Neural cell (in vitro differentiated cells): ENCODE results near the gene CNTNAP5. TPM values are rescaled to one million over a fixed set of nuclear protein-coding genes. Genes with fewer than 3 reads are reported as not detected.

Experiments used
- H2AFZ ChIP-seq: fragments of 200-600, 300-800 bp; sonication (generic), shearing (Covaris generic); 2 replicates; pipeline ENCODE4 v1.6.0; 2014; ENCODE audit warnings: low read depth, mild to moderate bottlenecking, antibody characterized with exemption, low read length, moderate library complexity
- H3F3A ChIP-seq: fragments of 200-600 bp; shearing (Covaris generic); 2 replicates; pipeline ENCODE4 v1.6.1; 2016; ENCODE audit warnings: mild to moderate bottlenecking, moderate library complexity, mixed read lengths, antibody characterized with exemption, low read length; ENCODE audit not compliant: insufficient read depth, poor library complexity, severe bottlenecking
- H3K27ac ChIP-seq: fragments of 200-600, 300-800 bp; sonication (generic), shearing (Covaris generic); 2 replicates; pipeline ENCODE4 v1.5.1; 2014; ENCODE audit warnings: mild to moderate bottlenecking, low read length, moderate library complexity
- H3K27me3 ChIP-seq: fragments of 300-800, 200-600 bp; sonication (generic), shearing (Covaris generic); 2 replicates; pipeline ENCODE4 v1.6.0; 2014; ENCODE audit warnings: mild to moderate bottlenecking, low read depth, low read length, moderate library complexity; ENCODE audit not compliant: insufficient read depth
- H3K36me3 ChIP-seq: fragments of 300-800, 200-600 bp; sonication (generic), shearing (Covaris generic); 2 replicates; pipeline ENCODE4 v1.5.1; 2014; ENCODE audit warnings: mild to moderate bottlenecking, antibody characterized with exemption, low read length, moderate library complexity; ENCODE audit not compliant: insufficient read depth
- H3K4me2 ChIP-seq: fragments of 300-800, 200-600 bp; sonication (generic), shearing (Covaris generic); 2 replicates; pipeline ENCODE4 v1.6.0; 2014; ENCODE audit warnings: mild to moderate bottlenecking, low read length
- H3K4me3 ChIP-seq: fragments of 300-800, 200-600 bp; sonication (generic), shearing (Covaris generic); 2 replicates; pipeline ENCODE4 v1.5.1; 2014; ENCODE audit warnings: mild to moderate bottlenecking, low read length, moderate library complexity
- H3K79me2 ChIP-seq: fragments of 200-600 bp; shearing (Covaris generic); replicated peaks from 2 replicates; pipeline ENCODE4 v1.6.0; 2014; ENCODE audit warnings: mild to moderate bottlenecking, low read length, moderate library complexity; ENCODE audit not compliant: insufficient read depth
- H3K9ac ChIP-seq: fragments of 300-800, 200-600 bp; sonication (generic), shearing (Covaris generic); 2 replicates; pipeline ENCODE4 v1.6.1; 2016; ENCODE audit warnings: mild to moderate bottlenecking, low read length, mixed read lengths
- H3K9me2 ChIP-seq: fragments of 200-600 bp; shearing (Covaris generic); 2 replicates; pipeline ENCODE4 v1.6.1; 2016; ENCODE audit warnings: mild to moderate bottlenecking, low read length, mixed read lengths; ENCODE audit not compliant: insufficient read depth
- H3K9me3 ChIP-seq: fragments of 200-600, 300-800 bp; sonication (generic), shearing (Covaris generic); 2 replicates; pipeline ENCODE4 v1.6.1; 2016; ENCODE audit warnings: mild to moderate bottlenecking, mixed run types, low read length, moderate library complexity, mixed read lengths
- H4K20me1 ChIP-seq: fragments of 200-600 bp; shearing (Covaris generic); 2 replicates; pipeline ENCODE4 v1.6.1; 2016; ENCODE audit warnings: mild to moderate bottlenecking, mixed run types; ENCODE audit not compliant: insufficient read depth
- EP300 ChIP-seq: fragments of 450-650 bp; conservative IDR thresholded peaks from 2 replicates; pipeline ENCODE4 v1.6.1; 2014; ENCODE audit warnings: antibody characterized with exemption, mild to moderate bottlenecking, moderate library complexity; ENCODE audit not compliant: poor library complexity, severe bottlenecking
- EZH2 ChIP-seq: fragments of 200-600, 300-800 bp; shearing (Covaris generic), sonication (generic); IDR thresholded peaks from 2 replicates; pipeline ENCODE4 v1.6.1; 2014; ENCODE audit warnings: antibody characterized with exemption, low read length, borderline replicate concordance, mild to moderate bottlenecking; ENCODE audit not compliant: insufficient read depth, poor library complexity, severe bottlenecking
- MXI1 ChIP-seq: fragments of 450-650 bp; conservative IDR thresholded peaks from 2 replicates; pipeline ENCODE4 v1.6.1; 2014; ENCODE audit warnings: antibody characterized with exemption, mild to moderate bottlenecking; ENCODE audit not compliant: poor library complexity, severe bottlenecking
- POLR2AphosphoS5 ChIP-seq: IDR thresholded peaks from 2 replicates; pipeline ENCODE4 v1.6.1; 2012
- RAD21 ChIP-seq: fragments of 450-650 bp; conservative IDR thresholded peaks from 2 replicates; pipeline ENCODE4 v1.6.1; 2014; ENCODE audit warnings: antibody characterized with exemption, mild to moderate bottlenecking, moderate library complexity
- SMC3 ChIP-seq: fragments of 450-650 bp; conservative IDR thresholded peaks from 2 replicates; pipeline ENCODE4 v1.6.1; 2014; ENCODE audit warnings: antibody characterized with exemption, mild to moderate bottlenecking, moderate library complexity; ENCODE audit not compliant: poor library complexity
- TAF1 ChIP-seq: IDR thresholded peaks from 2 replicates; pipeline ENCODE4 v1.6.1; 2012; ENCODE audit warnings: low read depth
- polyA plus RNA-seq: library from polyadenylated mRNA; depleted of rRNA; stranded (reverse); fragments of >200 nt; gene quantifications from 2 replicates; pipeline ENCODE4 v1.2.3, GENCODE V29; 2014
- TF ChIP-seq, protein P1 (sequence below): IDR thresholded peaks from 2 replicates; pipeline ENCODE4 v1.6.1; 2012; ENCODE audit warnings: borderline replicate concordance
- TF ChIP-seq, protein P2 (sequence below): fragments of 450-650 bp; IDR thresholded peaks from 2 replicates; pipeline ENCODE4 v1.5.1; 2014; ENCODE audit warnings: antibody characterized with exemption, mild to moderate bottlenecking, moderate library complexity; ENCODE audit not compliant: poor library complexity, severe bottlenecking

The CNTNAP5 gene
- polyA plus RNA-seq, 1 donor from 2014 or later, result 19.3 TPM

DNA sequence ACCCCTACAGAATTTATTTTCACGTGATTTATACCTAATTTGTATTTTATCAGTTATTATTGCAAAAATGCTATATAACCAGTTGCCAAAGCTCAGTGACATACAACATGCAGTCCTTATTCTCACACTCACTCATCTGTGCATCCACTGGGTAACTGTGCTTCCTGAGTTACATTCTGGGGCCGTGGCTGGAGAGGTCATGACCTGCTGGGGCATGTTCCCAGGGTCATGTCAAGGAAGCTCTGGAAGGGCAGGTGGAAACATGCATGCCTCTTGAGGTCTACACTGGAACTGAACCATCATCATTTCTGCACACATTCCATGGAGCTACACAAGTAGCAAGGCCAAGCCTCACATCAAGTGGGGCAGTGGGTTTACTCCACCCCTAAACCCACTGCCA, 715.5 kb downstream of the CNTNAP5 start:
- no peaks in the 10 kb centered on the region for H3K9me2 ChIP-seq
- H3K36me3 ChIP-seq, result no peaks in the 10 kb centered on the region
- H3K79me2 ChIP-seq, result no peaks in the 10 kb centered on the region
- no peak overlapping the region for H2AFZ ChIP-seq
- no peaks in the 10 kb centered on the region for H4K20me1 ChIP-seq
- H3K27ac ChIP-seq, result no peak overlapping the region
- H3F3A ChIP-seq, result no peaks in the 10 kb centered on the region
- TF ChIP-seq, protein P1, sequence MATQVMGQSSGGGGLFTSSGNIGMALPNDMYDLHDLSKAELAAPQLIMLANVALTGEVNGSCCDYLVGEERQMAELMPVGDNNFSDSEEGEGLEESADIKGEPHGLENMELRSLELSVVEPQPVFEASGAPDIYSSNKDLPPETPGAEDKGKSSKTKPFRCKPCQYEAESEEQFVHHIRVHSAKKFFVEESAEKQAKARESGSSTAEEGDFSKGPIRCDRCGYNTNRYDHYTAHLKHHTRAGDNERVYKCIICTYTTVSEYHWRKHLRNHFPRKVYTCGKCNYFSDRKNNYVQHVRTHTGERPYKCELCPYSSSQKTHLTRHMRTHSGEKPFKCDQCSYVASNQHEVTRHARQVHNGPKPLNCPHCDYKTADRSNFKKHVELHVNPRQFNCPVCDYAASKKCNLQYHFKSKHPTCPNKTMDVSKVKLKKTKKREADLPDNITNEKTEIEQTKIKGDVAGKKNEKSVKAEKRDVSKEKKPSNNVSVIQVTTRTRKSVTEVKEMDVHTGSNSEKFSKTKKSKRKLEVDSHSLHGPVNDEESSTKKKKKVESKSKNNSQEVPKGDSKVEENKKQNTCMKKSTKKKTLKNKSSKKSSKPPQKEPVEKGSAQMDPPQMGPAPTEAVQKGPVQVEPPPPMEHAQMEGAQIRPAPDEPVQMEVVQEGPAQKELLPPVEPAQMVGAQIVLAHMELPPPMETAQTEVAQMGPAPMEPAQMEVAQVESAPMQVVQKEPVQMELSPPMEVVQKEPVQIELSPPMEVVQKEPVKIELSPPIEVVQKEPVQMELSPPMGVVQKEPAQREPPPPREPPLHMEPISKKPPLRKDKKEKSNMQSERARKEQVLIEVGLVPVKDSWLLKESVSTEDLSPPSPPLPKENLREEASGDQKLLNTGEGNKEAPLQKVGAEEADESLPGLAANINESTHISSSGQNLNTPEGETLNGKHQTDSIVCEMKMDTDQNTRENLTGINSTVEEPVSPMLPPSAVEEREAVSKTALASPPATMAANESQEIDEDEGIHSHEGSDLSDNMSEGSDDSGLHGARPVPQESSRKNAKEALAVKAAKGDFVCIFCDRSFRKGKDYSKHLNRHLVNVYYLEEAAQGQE, result no peak
- no peak for TF ChIP-seq MXI1
- no peak for TF ChIP-seq TAF1
- TF ChIP-seq, protein P2, sequence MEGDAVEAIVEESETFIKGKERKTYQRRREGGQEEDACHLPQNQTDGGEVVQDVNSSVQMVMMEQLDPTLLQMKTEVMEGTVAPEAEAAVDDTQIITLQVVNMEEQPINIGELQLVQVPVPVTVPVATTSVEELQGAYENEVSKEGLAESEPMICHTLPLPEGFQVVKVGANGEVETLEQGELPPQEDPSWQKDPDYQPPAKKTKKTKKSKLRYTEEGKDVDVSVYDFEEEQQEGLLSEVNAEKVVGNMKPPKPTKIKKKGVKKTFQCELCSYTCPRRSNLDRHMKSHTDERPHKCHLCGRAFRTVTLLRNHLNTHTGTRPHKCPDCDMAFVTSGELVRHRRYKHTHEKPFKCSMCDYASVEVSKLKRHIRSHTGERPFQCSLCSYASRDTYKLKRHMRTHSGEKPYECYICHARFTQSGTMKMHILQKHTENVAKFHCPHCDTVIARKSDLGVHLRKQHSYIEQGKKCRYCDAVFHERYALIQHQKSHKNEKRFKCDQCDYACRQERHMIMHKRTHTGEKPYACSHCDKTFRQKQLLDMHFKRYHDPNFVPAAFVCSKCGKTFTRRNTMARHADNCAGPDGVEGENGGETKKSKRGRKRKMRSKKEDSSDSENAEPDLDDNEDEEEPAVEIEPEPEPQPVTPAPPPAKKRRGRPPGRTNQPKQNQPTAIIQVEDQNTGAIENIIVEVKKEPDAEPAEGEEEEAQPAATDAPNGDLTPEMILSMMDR, result no peak
- no peak for TF ChIP-seq EP300
- no peak for TF ChIP-seq EZH2
- no peak for TF ChIP-seq RAD21
- TF ChIP-seq SMC3, result no peak
- no peak for TF ChIP-seq POLR2AphosphoS5
- H3K27me3 ChIP-seq, result no peaks in the 10 kb centered on the region
- H3K4me2 ChIP-seq, result no peak overlapping the region
- no peak overlapping the region for H3K4me3 ChIP-seq
- no peak overlapping the region for H3K9ac ChIP-seq
- no peaks in the 10 kb centered on the region for H3K9me3 ChIP-seq

DNA sequence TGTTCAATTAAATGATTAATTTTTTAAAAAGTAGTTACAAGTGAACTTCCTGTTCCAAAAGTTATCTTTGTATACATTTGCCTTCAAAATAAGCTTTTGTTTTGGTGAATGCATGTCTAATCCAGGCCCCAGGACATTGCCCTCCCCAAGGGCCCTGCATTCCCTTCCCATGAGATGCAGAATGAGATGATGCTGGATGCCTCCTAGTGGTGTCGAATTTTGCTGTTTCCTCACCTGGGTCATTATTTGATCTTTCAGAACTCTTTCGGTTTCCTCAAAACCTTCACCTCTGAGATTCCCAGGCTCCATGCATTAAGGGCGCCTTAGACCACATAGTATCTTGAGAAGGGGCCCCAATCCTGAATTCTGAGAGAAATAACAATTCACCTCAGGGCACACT, 728.8 kb downstream of the CNTNAP5 start:
- Histone ChIP-seq H2AFZ (no peak overlapping the region), H3K9me3 (no peaks in the 10 kb centered on the region), H3F3A (no peaks in the 10 kb centered on the region), H3K27me3 (no peaks in the 10 kb centered on the region), H3K79me2 (no peaks in the 10 kb centered on the region), H3K4me2 (no peak overlapping the region), H4K20me1 (no peaks in the 10 kb centered on the region), H3K4me3 (no peak overlapping the region), H3K9me2 (no peaks in the 10 kb centered on the region), H3K27ac (no peak overlapping the region), H3K9ac (no peak overlapping the region), H3K36me3 (no peaks in the 10 kb centered on the region)
- TF ChIP-seq, protein P2, result no peak
- no peak for TF ChIP-seq EP300
- TF ChIP-seq MXI1, result no peak
- TF ChIP-seq, protein P1, result no peak
- TF ChIP-seq TAF1, result no peak
